MM.1S (cell line): ENCODE data around the gene MYH15.

Experiments used
- DNase-seq: peaks from one replicate; pipeline ENCODE4 v3.0.0-alpha.2; 2015
- H2AFZ ChIP-seq: fragments of 300-600 bp; sonication (generic); 2 replicates; pipeline ENCODE4 v1.6.0; 2016; ENCODE audit warnings: antibody characterized with exemption, low read length
- H3F3A ChIP-seq: fragments of 300-600 bp; sonication (generic); 2 replicates; pipeline ENCODE4 v1.6.1; 2016; ENCODE audit warnings: mild to moderate bottlenecking, antibody characterized with exemption, low read length, moderate library complexity, mixed read lengths; ENCODE audit not compliant: insufficient read depth
- H3K27ac ChIP-seq: fragments of 300-600 bp; sonication (generic); 2 replicates; pipeline ENCODE4 v1.5.1; 2016; ENCODE audit warnings: mild to moderate bottlenecking, low read length
- H3K27me3 ChIP-seq: fragments of 300-600 bp; sonication (generic); replicated peaks from 2 replicates; pipeline ENCODE4 v1.6.0; 2016; ENCODE audit warnings: low read length; ENCODE audit not compliant: insufficient read depth
- H3K36me3 ChIP-seq: fragments of 300-600 bp; sonication (generic); replicated peaks from 2 replicates; pipeline ENCODE4 v1.6.1; 2016; ENCODE audit warnings: mild to moderate bottlenecking, low read length, mixed read lengths; ENCODE audit not compliant: insufficient read depth
- H3K4me1 ChIP-seq: fragments of 300-600 bp; sonication (generic); 2 replicates; pipeline ENCODE4 v1.6.1; 2016; ENCODE audit warnings: low read length, mixed read lengths
- H3K4me2 ChIP-seq: fragments of 300-600 bp; sonication (generic); 2 replicates; pipeline ENCODE4 v1.6.0; 2016; ENCODE audit warnings: low read depth, low read length
- H3K4me3 ChIP-seq: fragments of 300-600 bp; sonication (generic); 2 replicates; pipeline ENCODE4 v1.5.1; 2016; ENCODE audit warnings: low read length, mixed read lengths
- H3K79me2 ChIP-seq: fragments of 300-600 bp; sonication (generic); 2 replicates; pipeline ENCODE4 v1.6.1; 2016; ENCODE audit warnings: mixed run types, low read length, mixed read lengths
- H3K9ac ChIP-seq: fragments of 300-600 bp; sonication (generic); 2 replicates; pipeline ENCODE4 v1.6.1; 2016; ENCODE audit warnings: low read length, mixed read lengths
- H3K9me2 ChIP-seq: fragments of 300-600 bp; sonication (generic); replicated peaks from 2 replicates; pipeline ENCODE4 v1.6.1; 2016; ENCODE audit warnings: mild to moderate bottlenecking, low read length, mixed read lengths; ENCODE audit not compliant: insufficient read depth
- H3K9me3 ChIP-seq: fragments of 300-600 bp; sonication (generic); replicated peaks from 2 replicates; pipeline ENCODE4 v1.6.1; 2016; ENCODE audit warnings: mild to moderate bottlenecking, low read length, mixed read lengths; ENCODE audit not compliant: insufficient read depth
- H4K20me1 ChIP-seq: fragments of 300-600 bp; sonication (generic); 2 replicates; pipeline ENCODE4 v1.6.1; 2016; ENCODE audit warnings: mild to moderate bottlenecking, low read length, moderate library complexity, mixed read lengths; ENCODE audit not compliant: insufficient read depth
- CTCF ChIP-seq: fragments of 300-600 bp; sonication (generic); IDR thresholded peaks from 2 replicates; pipeline ENCODE4 v1.5.1; 2016; ENCODE audit warnings: antibody characterized with exemption, low read length, mixed read lengths
- EZH2 ChIP-seq: fragments of 300-600 bp; sonication (generic); optimal IDR thresholded peaks from 2 replicates; pipeline ENCODE3; 2017; ENCODE audit warnings: low read depth, mild to moderate bottlenecking, antibody characterized with exemption, low read length, mixed read lengths
- EZH2phosphoT487 ChIP-seq: fragments of 300-600 bp; sonication (generic); IDR thresholded peaks from 2 replicates; pipeline ENCODE4 v1.6.1; 2018; ENCODE audit warnings: antibody characterized with exemption, low read length

The MYH15 gene

DNA sequence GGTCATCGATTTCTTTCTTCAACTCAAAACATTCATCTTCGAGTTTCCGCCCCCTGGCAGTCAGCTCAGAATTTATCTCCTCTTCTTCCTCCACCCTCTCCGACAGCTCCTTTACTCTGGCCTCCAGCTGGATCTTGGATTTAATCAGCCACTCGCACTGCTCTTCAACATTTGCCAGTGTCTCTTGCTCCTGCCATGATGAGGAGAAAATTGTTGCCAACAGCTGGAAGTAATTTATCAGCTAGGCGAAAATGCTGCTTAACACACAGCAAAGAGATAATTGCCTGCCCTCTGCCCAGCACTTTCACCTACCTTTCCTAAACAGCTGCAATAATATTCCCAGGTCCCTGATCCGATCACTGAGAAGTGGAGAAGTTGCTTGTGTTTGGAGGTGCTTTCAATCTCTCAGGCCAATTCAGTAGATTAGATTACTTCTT lies 69.3 kb downstream of the MYH15 start:
- Histone ChIP-seq H3K4me2 (no peak overlapping the region), H3K4me1 (no peaks in the 10 kb centered on the region), H2AFZ (no peak overlapping the region), H3K4me3 (no peak overlapping the region), H3K9me3 (no peaks in the 10 kb centered on the region), H3K36me3 (no peaks in the 10 kb centered on the region), H3K79me2 (no peaks in the 10 kb centered on the region), H3K27me3 (no peaks in the 10 kb centered on the region), H3K9ac (no peak overlapping the region), H3F3A (no peaks in the 10 kb centered on the region), H3K9me2 (no peaks in the 10 kb centered on the region), H4K20me1 (no peaks in the 10 kb centered on the region), H3K27ac (no peak overlapping the region)
- no peak for DNase-seq
- TF ChIP-seq CTCF = no peak
- TF ChIP-seq EZH2 = no peak
- TF ChIP-seq EZH2phosphoT487 = no peak

DNA sequence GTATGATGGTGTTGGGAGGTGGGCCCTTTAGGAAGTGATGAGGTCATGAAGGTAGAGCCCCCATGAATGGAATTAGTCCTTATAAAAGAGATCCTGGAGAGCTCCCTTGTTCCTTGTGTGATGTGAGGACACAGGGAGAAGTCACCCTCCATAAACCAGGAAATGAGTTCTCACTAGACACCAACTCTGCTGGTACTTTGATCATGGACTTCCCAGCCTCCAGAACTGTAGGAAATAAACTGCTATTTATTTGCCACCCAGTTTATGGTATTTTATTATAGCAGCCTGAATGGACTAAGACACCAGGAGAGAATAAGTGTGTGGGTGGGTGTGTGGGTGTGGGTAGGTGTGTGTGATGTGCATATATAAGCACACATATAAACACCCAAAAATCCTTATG lies 71.9 kb downstream of the MYH15 start:
- no peak for TF ChIP-seq CTCF
- TF ChIP-seq EZH2phosphoT487 = no peak
- no peak for TF ChIP-seq EZH2
- Histone ChIP-seq H4K20me1 (no peaks in the 10 kb centered on the region), H3K4me2 (no peak overlapping the region), H3K79me2 (no peaks in the 10 kb centered on the region), H3F3A (no peaks in the 10 kb centered on the region), H3K36me3 (no peaks in the 10 kb centered on the region), H3K9me2 (no peaks in the 10 kb centered on the region), H3K4me3 (no peak overlapping the region), H3K4me1 (no peaks in the 10 kb centered on the region), H3K9me3 (no peaks in the 10 kb centered on the region), H3K9ac (no peak overlapping the region), H3K27ac (no peak overlapping the region), H2AFZ (no peak overlapping the region), H3K27me3 (no peaks in the 10 kb centered on the region)
- DNase-seq = no peak

GRCh38 chr3:108437439-108437838 lies 73.0 kb downstream of the MYH15 start:
- no peak overlapping the region for H3K4me3 ChIP-seq
- no peaks in the 10 kb centered on the region for H3K27me3 ChIP-seq
- H3K9me3 ChIP-seq = no peaks in the 10 kb centered on the region
- no peaks in the 10 kb centered on the region for H3K9me2 ChIP-seq
- TF ChIP-seq EZH2phosphoT487 (no peak), EZH2 (no peak), CTCF (no peak)
- H3F3A ChIP-seq = no peaks in the 10 kb centered on the region
- H2AFZ ChIP-seq = no peak overlapping the region
- no peak for DNase-seq
- H3K9ac ChIP-seq = no peak overlapping the region
- no peak overlapping the region for H3K27ac ChIP-seq
- no peaks in the 10 kb centered on the region for H3K4me1 ChIP-seq
- no peak overlapping the region for H3K4me2 ChIP-seq
- no peaks in the 10 kb centered on the region for H3K36me3 ChIP-seq
- H3K79me2 ChIP-seq = no peaks in the 10 kb centered on the region
- H4K20me1 ChIP-seq = no peaks in the 10 kb centered on the region
